ENCODE data around the gene USP43. TPM values are rescaled to one million over a fixed set of nuclear protein-coding genes. Genes with fewer than 3 reads are reported as not detected.
"Not testable (repeated sequence)": the region's sequence is repeated elsewhere in the genome, so short reads cannot be mapped to it uniquely, and the experiment has no call there.

The USP43 gene
- total RNA-seq, 1 donor from 2014 or later = 0.90 TPM

DNA sequence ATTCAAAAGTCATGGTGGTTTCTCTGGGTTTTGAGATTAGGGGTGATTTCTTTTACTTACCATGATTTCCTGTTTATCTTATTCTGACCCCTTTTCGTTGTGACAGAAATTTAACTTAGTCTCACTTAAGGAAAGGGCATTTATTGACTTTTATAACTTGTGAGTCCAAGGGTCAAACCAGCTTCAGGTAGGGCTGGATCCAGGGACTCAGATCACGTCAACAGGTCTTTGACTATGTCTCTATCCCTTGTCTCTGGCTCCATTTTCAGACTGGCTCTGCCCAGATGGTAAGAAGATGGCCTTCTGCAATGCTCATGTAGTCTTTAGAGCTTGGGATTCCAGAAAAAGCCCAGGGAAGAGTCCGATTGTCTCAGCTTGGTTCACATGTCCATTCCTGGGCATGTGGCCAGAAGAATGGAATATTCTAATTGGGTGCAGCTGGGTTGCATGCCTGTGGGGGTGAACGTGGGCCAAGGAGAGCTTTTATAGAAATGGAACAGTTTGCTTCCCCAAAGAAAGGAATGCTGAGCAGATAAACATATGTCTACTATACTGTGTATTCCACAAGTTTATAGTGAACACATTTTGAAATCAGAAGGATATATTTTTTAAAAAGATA lies 13.4 kb downstream of the USP43 start:
- Mint-ChIP-seq H3K9me3 (ENCODE audit: unreplicated experiment) (no peaks in the 10 kb centered on the region), H3K27me3 (ENCODE audit: unreplicated experiment) (peaks cover 2% of the 10 kb centered on the region), H3K36me3 (ENCODE audit: low read depth, unreplicated experiment) (no peaks in the 10 kb centered on the region), H3K4me1 (ENCODE audit: unreplicated experiment) (no peaks in the 10 kb centered on the region), H3K4me3 (ENCODE audit: unreplicated experiment) (no peak overlapping the region), H3K27ac (ENCODE audit: unreplicated experiment) (no peak overlapping the region)
- DNase-seq (ENCODE audit: low spot score) = no peak
- TF ChIP-seq, protein P1, sequence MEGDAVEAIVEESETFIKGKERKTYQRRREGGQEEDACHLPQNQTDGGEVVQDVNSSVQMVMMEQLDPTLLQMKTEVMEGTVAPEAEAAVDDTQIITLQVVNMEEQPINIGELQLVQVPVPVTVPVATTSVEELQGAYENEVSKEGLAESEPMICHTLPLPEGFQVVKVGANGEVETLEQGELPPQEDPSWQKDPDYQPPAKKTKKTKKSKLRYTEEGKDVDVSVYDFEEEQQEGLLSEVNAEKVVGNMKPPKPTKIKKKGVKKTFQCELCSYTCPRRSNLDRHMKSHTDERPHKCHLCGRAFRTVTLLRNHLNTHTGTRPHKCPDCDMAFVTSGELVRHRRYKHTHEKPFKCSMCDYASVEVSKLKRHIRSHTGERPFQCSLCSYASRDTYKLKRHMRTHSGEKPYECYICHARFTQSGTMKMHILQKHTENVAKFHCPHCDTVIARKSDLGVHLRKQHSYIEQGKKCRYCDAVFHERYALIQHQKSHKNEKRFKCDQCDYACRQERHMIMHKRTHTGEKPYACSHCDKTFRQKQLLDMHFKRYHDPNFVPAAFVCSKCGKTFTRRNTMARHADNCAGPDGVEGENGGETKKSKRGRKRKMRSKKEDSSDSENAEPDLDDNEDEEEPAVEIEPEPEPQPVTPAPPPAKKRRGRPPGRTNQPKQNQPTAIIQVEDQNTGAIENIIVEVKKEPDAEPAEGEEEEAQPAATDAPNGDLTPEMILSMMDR (IDR thresholded peaks at IDR 0.05; ENCODE audit: unreplicated experiment) = no peak

- Mint-ChIP-seq H3K4me3 (ENCODE audit: unreplicated experiment) (no peak overlapping the region), H3K27me3 (ENCODE audit: unreplicated experiment) (no peaks in the 10 kb centered on the region), H3K4me1 (ENCODE audit: unreplicated experiment) (peaks cover under 1% of the 10 kb centered on the region), H3K27ac (ENCODE audit: unreplicated experiment) (no peak overlapping the region), H3K9me3 (ENCODE audit: unreplicated experiment) (no peaks in the 10 kb centered on the region), H3K36me3 (ENCODE audit: low read depth, unreplicated experiment) (peaks cover 9% of the 10 kb centered on the region)
- no peak for DNase-seq (ENCODE audit: low spot score)
- TF ChIP-seq, protein P1 (IDR thresholded peaks at IDR 0.05; ENCODE audit: unreplicated experiment) = no peak
Measured at GRCh38 chr17:9661027-9661426, 15.7 kb downstream of the USP43 start.

DNA sequence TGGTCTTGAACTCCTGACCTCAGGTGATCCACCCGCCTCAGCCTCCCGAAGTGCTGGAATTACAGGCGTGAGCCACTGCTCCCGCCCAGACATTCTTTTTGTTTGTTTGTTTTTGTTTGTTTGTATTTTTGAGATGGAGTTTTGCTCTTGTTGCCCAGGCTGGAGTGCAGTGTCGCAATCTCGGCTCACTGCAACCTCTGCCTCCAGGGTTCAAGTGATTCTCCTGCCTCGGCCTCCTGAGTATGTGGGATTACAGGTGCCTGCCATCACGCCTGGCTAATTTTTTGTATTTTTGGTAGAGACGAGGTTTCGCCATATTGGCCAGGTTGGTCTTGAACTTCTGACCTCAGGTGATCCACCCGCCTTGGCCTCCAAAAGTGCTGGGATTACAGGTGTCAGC lies 18.2 kb downstream of the USP43 start:
- not testable (repeated sequence) for H3K9me3 Mint-ChIP-seq (ENCODE audit: unreplicated experiment); H3K36me3 Mint-ChIP-seq (ENCODE audit: low read depth, unreplicated experiment); H3K27ac Mint-ChIP-seq (ENCODE audit: unreplicated experiment); H3K4me1 Mint-ChIP-seq (ENCODE audit: unreplicated experiment); DNase-seq (ENCODE audit: low spot score); H3K4me3 Mint-ChIP-seq (ENCODE audit: unreplicated experiment); H3K27me3 Mint-ChIP-seq (ENCODE audit: unreplicated experiment)

DNA sequence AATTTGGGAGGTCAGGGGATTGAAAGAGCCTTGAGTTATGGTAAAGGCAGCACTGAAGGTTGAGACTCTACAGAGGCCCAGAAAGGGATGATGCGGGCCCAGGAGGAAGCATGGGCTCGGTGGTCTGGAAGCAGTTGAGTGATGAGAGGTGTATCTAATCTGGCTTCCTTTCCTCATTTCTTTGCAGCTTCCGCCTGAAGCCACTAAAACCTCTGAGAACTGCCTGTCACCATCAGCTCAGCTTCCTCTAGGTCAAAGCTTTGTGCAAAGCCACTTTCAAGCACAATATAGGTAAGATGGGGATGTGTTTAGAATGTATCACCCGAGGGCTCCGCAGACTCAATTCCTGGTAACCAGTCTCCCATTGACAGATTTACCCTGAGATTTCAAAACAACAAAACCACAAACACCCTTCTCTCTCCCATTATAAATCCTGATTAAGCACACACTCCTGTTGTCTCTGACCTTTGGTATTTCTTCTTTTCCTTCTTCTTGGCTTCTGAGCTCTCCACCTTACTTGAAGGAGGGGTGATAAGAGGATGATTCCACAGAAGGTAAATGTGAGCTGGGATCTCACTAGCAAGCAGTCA lies 21.2 kb downstream of the USP43 start:
- no peak for DNase-seq (ENCODE audit: low spot score)
- H3K27me3 Mint-ChIP-seq (ENCODE audit: unreplicated experiment) = peaks cover 3% of the 10 kb centered on the region
- H3K4me3 Mint-ChIP-seq (ENCODE audit: unreplicated experiment) = peak overlapping the region; percentile 40
- no peaks in the 10 kb centered on the region for H3K9me3 Mint-ChIP-seq (ENCODE audit: unreplicated experiment)
- peaks cover 9% of the 10 kb centered on the region for H3K36me3 Mint-ChIP-seq (ENCODE audit: low read depth, unreplicated experiment)
- peak overlapping the region; percentile 3 for H3K27ac Mint-ChIP-seq (ENCODE audit: unreplicated experiment)
- peaks cover 15% of the 10 kb centered on the region for H3K4me1 Mint-ChIP-seq (ENCODE audit: unreplicated experiment)
- TF ChIP-seq, protein P1 (IDR thresholded peaks at IDR 0.05; ENCODE audit: unreplicated experiment) = no peak

- Mint-ChIP-seq H3K27ac (ENCODE audit: unreplicated experiment) (no peak overlapping the region), H3K36me3 (ENCODE audit: low read depth, unreplicated experiment) (peaks cover 9% of the 10 kb centered on the region), H3K27me3 (ENCODE audit: unreplicated experiment) (peaks cover 3% of the 10 kb centered on the region), H3K4me3 (ENCODE audit: unreplicated experiment) (no peak overlapping the region), H3K4me1 (ENCODE audit: unreplicated experiment) (peaks cover 15% of the 10 kb centered on the region), H3K9me3 (ENCODE audit: unreplicated experiment) (no peaks in the 10 kb centered on the region)
- TF ChIP-seq, protein P1 (IDR thresholded peaks at IDR 0.05; ENCODE audit: unreplicated experiment) = no peak
- no peak for DNase-seq (ENCODE audit: low spot score)
Measured at GRCh38 chr17:9668517-9668916, 23.2 kb downstream of the USP43 start.
